ENCODE measurements around the gene SLC9C2. TPM values are rescaled to one million over a fixed set of nuclear protein-coding genes. Genes with fewer than 3 reads are reported as not detected.

The SLC9C2 gene
- total RNA-seq, 1 experiment from 2014 or later: not detected

DNA sequence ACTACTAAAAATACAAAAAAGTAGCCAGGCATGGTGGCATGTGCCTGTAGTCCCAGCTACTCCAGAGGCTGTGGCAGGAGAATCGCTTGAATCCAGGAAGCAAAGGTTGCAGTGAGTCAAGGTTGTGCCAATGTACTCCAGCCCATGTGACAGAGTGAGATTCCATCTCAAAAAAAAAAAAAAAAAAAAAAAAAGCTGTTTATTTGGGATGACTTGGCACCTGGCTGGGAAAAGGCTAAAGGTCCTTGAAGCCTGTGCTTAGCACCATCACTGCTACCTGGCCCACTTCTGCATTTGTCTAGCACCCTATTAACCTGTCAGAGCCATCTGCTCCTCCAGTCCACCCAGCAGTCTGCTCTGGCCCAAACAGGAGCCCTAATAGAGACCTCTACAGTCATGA, 100.8 kb downstream of the SLC9C2 start:
- peaks cover 10% of the 10 kb centered on the region for H3K9me3 ChIP-seq (ENCODE audit: low read length)
- peaks cover 15% of the 10 kb centered on the region for H3K4me1 ChIP-seq (ENCODE audit: insufficient read depth, low read length)
- ATAC-seq (no peak), DNase-seq (no peak)
- intact Hi-C loops (cut with micrococcal nuclease): no loop called here
- no peaks in the 10 kb centered on the region for H4K20me1 ChIP-seq (ENCODE audit: low read length)
- no peaks in the 10 kb centered on the region for H3K79me2 ChIP-seq (ENCODE audit: low read length)
- no peak overlapping the region for H2AFZ ChIP-seq (ENCODE audit: low read length)
- no peak overlapping the region for H3K27ac ChIP-seq (ENCODE audit: low read length)
- BruUV-seq (replicated peaks): no TSS peak
- H3K4me3 ChIP-seq (ENCODE audit: low read length): no peak overlapping the region
- no peaks in the 10 kb centered on the region for H3K9me2 ChIP-seq (replicated peaks; ENCODE audit: low read length)
- H3K4me2 ChIP-seq (ENCODE audit: low read length): no peak overlapping the region
- no peak overlapping the region for H3K9ac ChIP-seq (ENCODE audit: low read length)
- TF ChIP-seq EZH2 (IDR thresholded peaks at IDR 0.05; ENCODE audit: low read length, unreplicated experiment): no peak
- TF ChIP-seq EZH2phosphoT487 (IDR thresholded peaks at IDR 0.05; ENCODE audit: borderline replicate concordance, low read length): no peak
- TF ChIP-seq, protein P1, sequence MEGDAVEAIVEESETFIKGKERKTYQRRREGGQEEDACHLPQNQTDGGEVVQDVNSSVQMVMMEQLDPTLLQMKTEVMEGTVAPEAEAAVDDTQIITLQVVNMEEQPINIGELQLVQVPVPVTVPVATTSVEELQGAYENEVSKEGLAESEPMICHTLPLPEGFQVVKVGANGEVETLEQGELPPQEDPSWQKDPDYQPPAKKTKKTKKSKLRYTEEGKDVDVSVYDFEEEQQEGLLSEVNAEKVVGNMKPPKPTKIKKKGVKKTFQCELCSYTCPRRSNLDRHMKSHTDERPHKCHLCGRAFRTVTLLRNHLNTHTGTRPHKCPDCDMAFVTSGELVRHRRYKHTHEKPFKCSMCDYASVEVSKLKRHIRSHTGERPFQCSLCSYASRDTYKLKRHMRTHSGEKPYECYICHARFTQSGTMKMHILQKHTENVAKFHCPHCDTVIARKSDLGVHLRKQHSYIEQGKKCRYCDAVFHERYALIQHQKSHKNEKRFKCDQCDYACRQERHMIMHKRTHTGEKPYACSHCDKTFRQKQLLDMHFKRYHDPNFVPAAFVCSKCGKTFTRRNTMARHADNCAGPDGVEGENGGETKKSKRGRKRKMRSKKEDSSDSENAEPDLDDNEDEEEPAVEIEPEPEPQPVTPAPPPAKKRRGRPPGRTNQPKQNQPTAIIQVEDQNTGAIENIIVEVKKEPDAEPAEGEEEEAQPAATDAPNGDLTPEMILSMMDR (conservative IDR thresholded peaks at IDR 0.05; ENCODE audit: low read depth, low read length): no peak
- ChIA-PET POLR2A (ENCODE audit: unreplicated experiment) (no interaction called here), CTCF (interaction anchor here (0.6 kb wide), 1 partner anchor 77 kb away, joined by 3 read pairs; no protein-coding TSS in a partner anchor)
- peaks cover under 1% of the 10 kb centered on the region; the same call in 1 of the 2 replicates for H3K36me3 ChIP-seq (ENCODE audit: low read depth, low read length)
- H3F3A ChIP-seq (ENCODE audit: low read length, unreplicated experiment): peaks cover 5% of the 10 kb centered on the region
- H3K27me3 ChIP-seq (ENCODE audit: low read length): no peaks in the 10 kb centered on the region

DNA sequence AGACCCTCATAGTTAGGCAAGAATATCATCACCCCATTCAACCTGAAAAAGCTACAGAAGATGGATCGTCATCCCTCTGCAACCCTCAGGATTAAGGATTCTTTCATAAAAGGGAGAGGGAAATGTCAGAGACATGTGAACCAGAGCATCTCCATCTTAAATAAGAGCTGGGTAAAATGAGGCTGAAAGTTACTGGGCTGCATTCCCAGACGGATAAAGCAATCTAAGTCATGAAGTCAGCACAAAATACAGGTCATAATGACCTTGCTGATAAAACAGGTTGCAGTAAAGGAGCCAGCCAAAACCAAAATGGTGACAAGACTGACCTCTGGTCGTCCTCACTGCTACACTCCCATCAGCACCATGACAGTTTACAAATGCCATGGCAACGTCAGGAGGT, 103.1 kb downstream of the SLC9C2 start:
- CTCF ChIA-PET: no interaction called here
- intact Hi-C loops (cut with micrococcal nuclease): no loop called here
- TF ChIP-seq EZH2 (IDR thresholded peaks at IDR 0.05; ENCODE audit: low read length, unreplicated experiment) (no peak), EZH2phosphoT487 (IDR thresholded peaks at IDR 0.05; ENCODE audit: borderline replicate concordance, low read length) (no peak)
- no peak overlapping the region for H2AFZ ChIP-seq (ENCODE audit: low read length)
- no peak overlapping the region for H3K4me2 ChIP-seq (ENCODE audit: low read length)
- DNase-seq (no peak), ATAC-seq (no peak)
- BruUV-seq (replicated peaks): no TSS peak
- peaks cover 31% of the 10 kb centered on the region for H3K9me3 ChIP-seq (ENCODE audit: low read length)
- H3K36me3 ChIP-seq (ENCODE audit: low read depth, low read length): peaks cover 9% of the 10 kb centered on the region
- H3K9ac ChIP-seq (ENCODE audit: low read length): no peak overlapping the region
- H3K4me3 ChIP-seq (ENCODE audit: low read length): no peak overlapping the region
- no peaks in the 10 kb centered on the region for H4K20me1 ChIP-seq (ENCODE audit: low read length)
- no peaks in the 10 kb centered on the region for H3K9me2 ChIP-seq (replicated peaks; ENCODE audit: low read length)
- no peaks in the 10 kb centered on the region for H3K79me2 ChIP-seq (ENCODE audit: low read length)
- H3K27ac ChIP-seq (ENCODE audit: low read length): no peak overlapping the region
- no peaks in the 10 kb centered on the region for H3K4me1 ChIP-seq (ENCODE audit: insufficient read depth, low read length)
- POLR2A ChIA-PET (ENCODE audit: unreplicated experiment): no interaction called here
- no peaks in the 10 kb centered on the region for H3K27me3 ChIP-seq (ENCODE audit: low read length)
- H3F3A ChIP-seq (ENCODE audit: low read length, unreplicated experiment): no peaks in the 10 kb centered on the region

DNA sequence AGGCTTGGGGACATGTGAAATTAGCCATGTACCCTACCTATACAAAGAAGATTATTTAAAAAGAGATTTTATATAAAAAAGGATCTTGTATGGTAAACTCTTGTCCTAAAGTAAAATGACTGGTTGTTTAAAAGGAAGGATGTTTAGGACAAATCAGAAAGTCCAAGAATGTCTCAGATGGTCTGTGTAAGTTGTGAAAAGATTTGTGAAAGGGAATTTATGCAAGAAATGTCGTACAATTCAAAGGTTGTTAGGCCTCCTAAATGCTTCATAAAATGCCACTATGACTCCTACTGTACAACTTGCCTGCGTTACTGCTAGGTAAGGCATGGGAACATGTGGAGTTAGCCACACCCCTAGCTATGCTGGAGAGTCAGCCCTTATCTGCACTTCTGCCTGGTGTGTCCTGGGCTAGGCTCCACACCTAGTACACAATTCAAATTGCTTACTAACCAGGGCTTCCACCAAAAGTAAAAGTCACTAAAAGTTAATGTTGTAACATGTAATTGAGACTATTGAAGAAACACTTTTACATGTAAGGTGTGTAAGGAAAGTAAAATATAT, 106.0 kb downstream of the SLC9C2 start:
- H3K4me2 ChIP-seq (ENCODE audit: low read length): no peak overlapping the region
- no peak for ATAC-seq
- CTCF ChIA-PET: no interaction called here
- H3K9me3 ChIP-seq (ENCODE audit: low read length): peaks cover 31% of the 10 kb centered on the region
- no peaks in the 10 kb centered on the region for H3K4me1 ChIP-seq (ENCODE audit: insufficient read depth, low read length)
- no peak for DNase-seq
- H3F3A ChIP-seq (ENCODE audit: low read length, unreplicated experiment): no peaks in the 10 kb centered on the region
- no peaks in the 10 kb centered on the region for H3K27me3 ChIP-seq (ENCODE audit: low read length)
- H2AFZ ChIP-seq (ENCODE audit: low read length): no peak overlapping the region
- peaks cover 16% of the 10 kb centered on the region for H3K36me3 ChIP-seq (ENCODE audit: low read depth, low read length)
- intact Hi-C loops (cut with micrococcal nuclease): no loop called here
- no peaks in the 10 kb centered on the region for H3K79me2 ChIP-seq (ENCODE audit: low read length)
- H4K20me1 ChIP-seq (ENCODE audit: low read length): no peaks in the 10 kb centered on the region
- TF ChIP-seq EZH2phosphoT487 (IDR thresholded peaks at IDR 0.05; ENCODE audit: borderline replicate concordance, low read length) (no peak), EZH2 (IDR thresholded peaks at IDR 0.05; ENCODE audit: low read length, unreplicated experiment) (no peak)
- TF ChIP-seq, protein P1 (conservative IDR thresholded peaks at IDR 0.05; ENCODE audit: low read depth, low read length): no peak
- H3K9ac ChIP-seq (ENCODE audit: low read length): no peak overlapping the region
- peak overlapping the region; percentile 6; the same call in 1 of the 2 replicates for H3K4me3 ChIP-seq (ENCODE audit: low read length)
- BruUV-seq (replicated peaks): no TSS peak
- H3K27ac ChIP-seq (ENCODE audit: low read length): no peak overlapping the region
- no peaks in the 10 kb centered on the region for H3K9me2 ChIP-seq (replicated peaks; ENCODE audit: low read length)
- POLR2A ChIA-PET (ENCODE audit: unreplicated experiment): no interaction called here
